Omental fat pad (tissue), 4 donors: ENCODE results near the gene HAPLN2. TPM values are rescaled to one million over a fixed set of nuclear protein-coding genes. Genes with fewer than 3 reads are reported as not detected.

Experiments
- ATAC-seq: fragments of 150-250 bp; one replicate; pipeline ENCODE4 v1.9.1; 2016; ENCODE audit warnings: mild to moderate bottlenecking, moderate library complexity; ENCODE audit not compliant: low FRiP score
- DNase-seq: peaks from one replicate; pipeline ENCODE4 v3.0.0-alpha.2; 2019; ENCODE audit warnings: low spot score
- total RNA-seq, 4 donors: library from RNA; depleted of rRNA; stranded (reverse); fragments of >200 nt; gene quantifications; one replicate each; pipeline ENCODE4 v1.1.0, GENCODE V29; 2016
- TF ChIP-seq, protein P1 (sequence below), 3 donors: fragments of 450-650 bp; IDR thresholded peaks; one replicate each; pipeline ENCODE4 v1.5.1; 2016 to 2017; ENCODE audit warnings: antibody characterized with exemption in 3 of 3, mild to moderate bottlenecking in 3 of 3, moderate library complexity in 2 of 3

HAPLN2 gene
- total RNA-seq = 1 to 10 TPM in 1 of 4 donors, not detected in 3; 2.8 TPM

DNA sequence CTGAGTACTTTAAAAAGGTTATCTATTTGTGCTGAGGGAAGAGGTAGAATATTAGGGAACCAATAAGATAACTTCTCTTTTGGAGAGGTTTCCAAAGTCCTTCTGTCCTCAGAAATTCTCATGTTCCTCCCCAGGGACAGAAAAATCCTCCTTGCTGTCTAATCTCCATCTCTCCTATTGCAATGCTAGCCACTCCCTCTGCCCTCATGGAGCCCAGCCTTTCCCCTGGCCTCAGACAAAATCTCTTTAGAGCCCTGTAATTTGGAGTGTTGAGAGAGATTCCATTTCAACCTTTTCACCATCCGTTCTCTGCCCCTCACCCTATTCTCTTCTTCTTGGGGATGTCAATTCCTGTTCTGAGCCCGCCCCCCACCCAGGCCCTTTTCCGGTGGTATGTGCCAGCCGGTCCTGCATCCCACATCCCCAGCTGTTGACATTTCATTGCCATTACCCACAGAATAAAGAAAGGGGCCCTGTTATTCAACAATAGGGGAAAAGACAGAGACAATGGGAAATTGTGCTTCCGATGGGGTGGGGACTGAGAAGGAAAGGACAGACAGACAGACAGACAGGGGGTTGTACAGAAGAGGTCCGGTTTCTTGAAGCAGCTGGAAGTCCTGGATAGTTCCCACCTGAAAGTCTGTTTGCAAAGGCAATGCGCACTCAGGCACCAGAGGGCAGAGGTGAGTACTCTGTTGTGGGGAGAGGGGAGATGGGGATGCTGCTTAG lies at the start of gene HAPLN2:
Gene HAPLN2, plus strand, starts transcription at position 563 of the 729 bp plus-strand sequence. CDS start 4,076 bp downstream, outside the sequence.
- DNase-seq (no peak), ATAC-seq (no peak)
- TF ChIP-seq, protein P1, sequence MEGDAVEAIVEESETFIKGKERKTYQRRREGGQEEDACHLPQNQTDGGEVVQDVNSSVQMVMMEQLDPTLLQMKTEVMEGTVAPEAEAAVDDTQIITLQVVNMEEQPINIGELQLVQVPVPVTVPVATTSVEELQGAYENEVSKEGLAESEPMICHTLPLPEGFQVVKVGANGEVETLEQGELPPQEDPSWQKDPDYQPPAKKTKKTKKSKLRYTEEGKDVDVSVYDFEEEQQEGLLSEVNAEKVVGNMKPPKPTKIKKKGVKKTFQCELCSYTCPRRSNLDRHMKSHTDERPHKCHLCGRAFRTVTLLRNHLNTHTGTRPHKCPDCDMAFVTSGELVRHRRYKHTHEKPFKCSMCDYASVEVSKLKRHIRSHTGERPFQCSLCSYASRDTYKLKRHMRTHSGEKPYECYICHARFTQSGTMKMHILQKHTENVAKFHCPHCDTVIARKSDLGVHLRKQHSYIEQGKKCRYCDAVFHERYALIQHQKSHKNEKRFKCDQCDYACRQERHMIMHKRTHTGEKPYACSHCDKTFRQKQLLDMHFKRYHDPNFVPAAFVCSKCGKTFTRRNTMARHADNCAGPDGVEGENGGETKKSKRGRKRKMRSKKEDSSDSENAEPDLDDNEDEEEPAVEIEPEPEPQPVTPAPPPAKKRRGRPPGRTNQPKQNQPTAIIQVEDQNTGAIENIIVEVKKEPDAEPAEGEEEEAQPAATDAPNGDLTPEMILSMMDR (IDR thresholded peaks at IDR 0.05) = no peak

DNA sequence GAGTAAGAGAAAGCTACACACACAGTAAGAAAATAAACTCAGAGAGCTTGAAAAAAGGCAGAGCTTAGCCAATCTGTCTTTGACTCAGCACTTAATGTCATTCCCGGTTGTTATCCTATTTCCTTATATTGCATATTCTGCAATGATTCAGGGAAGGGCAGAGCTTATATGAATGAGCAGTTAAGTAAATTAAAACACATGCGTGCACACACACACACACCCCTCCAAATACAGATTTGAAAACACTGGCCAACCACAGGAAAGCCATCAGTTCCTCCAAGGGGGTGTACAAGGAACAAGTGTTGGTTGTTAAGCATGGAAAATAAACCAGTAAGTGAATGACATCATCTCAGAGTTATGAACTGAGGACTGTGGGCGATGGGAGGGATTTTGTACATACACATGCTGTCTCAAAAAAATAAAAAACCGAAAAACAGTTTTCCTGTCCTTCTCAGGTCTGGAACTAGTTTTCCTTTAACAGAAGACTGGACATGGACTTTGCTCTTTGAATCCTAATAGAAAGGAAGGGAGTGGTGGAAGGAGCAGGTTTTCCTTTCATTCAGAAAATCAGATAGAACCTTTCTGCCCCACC lies 47.9 kb upstream of the HAPLN2 start:
- TF ChIP-seq, protein P1 (IDR thresholded peaks at IDR 0.05) = no peak
- ATAC-seq (no peak), DNase-seq (no peak)

DNA sequence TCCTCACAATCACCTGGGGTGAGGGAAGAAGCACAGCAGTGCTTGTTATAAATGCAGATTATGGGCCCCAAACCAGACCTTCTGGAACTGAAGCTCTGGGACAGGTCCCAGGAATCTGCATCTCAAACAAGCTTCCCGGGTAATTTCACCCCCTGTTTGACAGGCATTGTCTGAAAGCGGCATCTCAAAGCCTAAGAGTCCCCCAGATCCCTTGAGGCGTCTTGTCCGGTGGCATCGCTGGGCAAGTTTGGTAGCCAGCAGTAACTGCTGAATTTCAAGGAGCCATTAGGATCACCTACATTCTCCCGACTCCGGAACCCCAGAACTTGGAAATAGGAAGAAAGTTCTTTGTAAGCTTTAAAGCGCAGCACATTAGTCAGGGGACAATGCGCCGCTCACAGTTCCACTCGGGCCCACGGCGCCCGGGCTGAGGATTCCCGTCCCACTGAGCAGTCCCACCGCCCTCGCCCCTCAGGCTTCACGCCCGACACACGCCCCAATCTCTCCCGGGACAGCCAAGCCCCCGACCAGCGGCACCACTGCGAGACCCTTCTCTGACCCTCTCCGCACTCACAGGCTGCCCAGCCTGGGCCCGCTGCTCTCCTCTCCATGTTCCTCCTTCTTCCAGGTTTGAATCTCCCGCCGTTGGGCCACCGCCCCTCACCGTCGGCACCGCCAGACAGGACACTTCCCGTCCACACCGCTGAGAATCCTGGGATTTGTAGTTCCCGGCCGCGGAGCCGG lies 47.1 kb upstream of the HAPLN2 start, which contains the start of gene IQGAP3:
Gene IQGAP3, minus strand, starts transcription at position 647 of the 744 bp plus-strand sequence. Its CDS starts 36 bp downstream, at position 611.
- ATAC-seq (peak; percentile 59), DNase-seq (peak; percentile 70)
- TF ChIP-seq, protein P1 (IDR thresholded peaks at IDR 0.05) = no peak

DNA sequence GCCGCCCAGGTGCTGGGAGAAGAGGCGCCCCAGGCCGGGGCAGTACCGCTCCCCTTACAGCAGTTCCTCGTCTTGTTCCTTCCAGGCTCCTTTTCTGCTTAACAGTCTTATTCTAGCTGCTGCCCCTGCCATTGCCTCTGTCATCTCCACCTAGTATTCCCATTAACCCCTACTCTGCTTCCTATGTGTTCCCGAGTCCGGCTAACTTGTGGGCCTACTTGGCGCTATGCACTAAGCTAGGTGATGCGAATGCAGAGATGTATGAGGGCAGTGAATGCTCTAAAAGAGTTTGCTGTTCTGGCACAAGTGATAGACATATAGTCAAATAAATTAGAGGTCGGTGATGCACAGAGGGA lies 46.6 kb upstream of the HAPLN2 start:
- no peak for ATAC-seq
- TF ChIP-seq, protein P1 (IDR thresholded peaks at IDR 0.05) = no peak
- DNase-seq = no peak

DNA sequence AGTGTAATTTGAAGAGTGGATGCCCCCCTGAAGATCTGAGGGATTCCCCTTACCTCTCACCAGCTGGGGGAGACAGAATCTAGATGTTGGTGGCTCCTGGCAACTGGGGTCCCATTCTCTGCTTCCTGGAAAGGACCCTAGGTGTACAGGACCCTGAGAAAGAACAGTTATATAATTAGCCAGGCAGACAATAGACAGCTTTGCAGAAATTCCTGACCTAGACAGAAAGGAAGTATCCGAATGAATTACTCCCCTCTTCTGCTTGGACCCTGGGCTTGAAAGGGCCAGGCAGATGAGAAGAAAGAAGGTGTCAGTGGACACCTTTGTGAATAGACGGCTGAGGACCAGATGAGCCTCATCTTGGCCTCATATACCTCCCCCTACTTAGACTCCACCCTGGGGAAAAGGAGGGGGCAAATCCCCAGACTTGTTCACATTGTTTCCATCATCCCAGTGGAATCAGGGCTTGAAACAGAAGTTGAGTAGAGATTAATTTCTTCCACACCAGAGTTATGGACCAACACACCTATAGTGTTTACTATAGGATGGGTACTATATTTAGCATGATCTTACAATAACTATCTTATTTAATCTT lies 45.1 kb upstream of the HAPLN2 start:
- TF ChIP-seq, protein P1 (IDR thresholded peaks at IDR 0.05) = no peak
- DNase-seq (no peak), ATAC-seq (no peak)

DNA sequence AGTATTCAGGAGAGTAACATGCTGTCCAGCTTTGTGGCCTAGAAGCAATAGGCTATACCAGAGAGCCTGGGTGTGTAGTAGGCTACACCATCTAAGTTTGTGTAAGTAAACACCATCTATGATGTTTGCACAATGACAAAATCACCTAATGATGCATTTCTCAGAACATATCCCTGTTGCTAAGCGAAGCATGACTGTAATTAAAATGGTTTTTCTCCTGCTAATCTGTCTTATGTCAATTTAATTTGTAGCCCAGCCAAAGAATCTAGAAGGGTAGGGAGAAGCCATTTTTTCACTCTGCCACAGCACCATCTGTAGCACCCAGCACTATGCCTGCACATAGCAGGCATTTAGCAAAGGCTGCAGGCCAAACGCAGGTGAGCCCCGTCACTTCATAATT lies 41.7 kb upstream of the HAPLN2 start:
- TF ChIP-seq, protein P1 (IDR thresholded peaks at IDR 0.05) = no peak
- no peak for ATAC-seq
- DNase-seq = no peak
